Breast epithelium (tissue), 4 donors: ENCODE measurements around the gene SEPHS1. TPM values are rescaled to one million over a fixed set of nuclear protein-coding genes. Genes with fewer than 3 reads are reported as not detected.
"Not testable (repeated sequence)": the region's sequence is repeated elsewhere in the genome, so short reads cannot be mapped to it uniquely, and the experiment has no call there.

Source experiments
- DNase-seq, 2 donors: peaks; one replicate each; pipeline ENCODE4 v3.0.0-alpha.2; 2019; ENCODE audit warnings: low spot score in 2 of 2
- H3K27ac ChIP-seq, 2 donors: fragments of 200-600 bp; sonication (generic) in 1 of 2; one replicate each; pipeline ENCODE4 v1.5.1; 2016 to 2019; ENCODE audit warnings: mild to moderate bottlenecking in 1 of 2
- H3K27me3 ChIP-seq, 2 donors: fragments of 200-600 bp; sonication (generic) in 1 of 2; one replicate each; pipeline versions ENCODE4 v1.5.1 to v1.6.0; 2017 to 2019; ENCODE audit warnings: control low read depth in 1 of 2, mild to moderate bottlenecking in 1 of 2
- H3K36me3 ChIP-seq: fragments of 200-600 bp; one replicate; pipeline ENCODE4 v1.5.1; 2019
- H3K4me1 ChIP-seq, 2 donors: fragments of 200-600 bp; sonication (generic); one replicate each; pipeline ENCODE4 v1.5.1; 2016 to 2019; ENCODE audit warnings: control low read depth in 1 of 2
- H3K4me3 ChIP-seq, 3 donors: fragments of 200-600 bp; sonication (generic); 1 replicate in 2 of 3; 2 replicates in 1 of 3; pipeline ENCODE4 v1.5.1; 2016 to 2019; ENCODE audit warnings: mild to moderate bottlenecking in 3 of 3, moderate library complexity in 2 of 3
- H3K9me3 ChIP-seq, 2 donors: fragments of 200-600 bp; sonication (generic) in 1 of 2; one replicate each; pipeline ENCODE4 v1.5.1; 2016 to 2019; ENCODE audit warnings: control low read depth in 1 of 2
- CTCF ChIP-seq, 3 donors: fragments of 450-650 bp; IDR thresholded peaks; one replicate each; pipeline ENCODE4 v1.5.1; 2016 to 2017; ENCODE audit warnings: antibody characterized with exemption in 3 of 3, mild to moderate bottlenecking in 3 of 3, moderate library complexity in 3 of 3
- POLR2A ChIP-seq: fragments of 450-650 bp; IDR thresholded peaks from one replicate; pipeline ENCODE4 v1.6.1; 2016; ENCODE audit warnings: antibody characterized with exemption, mild to moderate bottlenecking, moderate library complexity
- POLR2AphosphoS5 ChIP-seq, 3 donors: sonication (generic); formaldehyde crosslinking; IDR thresholded peaks; one replicate each; pipeline ENCODE4 v1.6.1; 2017; ENCODE audit warnings: antibody characterized with exemption in 3 of 3
- intact Hi-C: fragments of 100-400 bp; cut with DNase I; formaldehyde crosslinking; loops from one replicate; pipeline ENCODE4 v1.15.1; 2023; ENCODE audit warnings: low total_unique reads
- total RNA-seq, 3 donors: library from RNA; depleted of rRNA; stranded (reverse); fragments of >200 nt; gene quantifications; one replicate each; pipeline ENCODE4 v1.1.0, GENCODE V29; 2016

SEPHS1 gene
- total RNA-seq, 3 donors from 2014 or later = 33.9 to 53.3 (median 43.6) TPM

- Histone ChIP-seq H3K36me3 (no peaks in the 10 kb centered on the region), H3K27me3 (no peaks in the 10 kb centered on the region), H3K9me3 (no peaks in the 10 kb centered on the region), H3K4me1 (no peaks in the 10 kb centered on the region), H3K27ac (no peak overlapping the region), H3K4me3 (no peak overlapping the region)
- intact Hi-C loops = no loop called here
- DNase-seq = no peak
- TF ChIP-seq POLR2AphosphoS5 (IDR thresholded peaks at IDR 0.05) = no peak
- no peak for TF ChIP-seq CTCF (IDR thresholded peaks at IDR 0.05)
- TF ChIP-seq POLR2A = no peak
These were observed 53.3 kb downstream of the SEPHS1 start for GRCh38 chr10:13294784-13295183.

- DNase-seq = no peak
- no peak overlapping the region for H3K4me3 ChIP-seq
- no peak overlapping the region for H3K27ac ChIP-seq
- no peaks in the 10 kb centered on the region for H3K9me3 ChIP-seq
- intact Hi-C loops = no loop called here
- no peaks in the 10 kb centered on the region for H3K27me3 ChIP-seq
- no peaks in the 10 kb centered on the region for H3K4me1 ChIP-seq
- H3K36me3 ChIP-seq = no peaks in the 10 kb centered on the region
- TF ChIP-seq POLR2AphosphoS5 (IDR thresholded peaks at IDR 0.05) = no peak
- no peak for TF ChIP-seq CTCF (IDR thresholded peaks at IDR 0.05)
- no peak for TF ChIP-seq POLR2A
These were observed 56.0 kb downstream of the SEPHS1 start for GRCh38 chr10:13291821-13292773.

- Histone ChIP-seq H3K27me3 (no peaks in the 10 kb centered on the region), H3K4me3 (no peak overlapping the region), H3K36me3 (no peaks in the 10 kb centered on the region), H3K9me3 (no peaks in the 10 kb centered on the region), H3K4me1 (no peaks in the 10 kb centered on the region), H3K27ac (no peak overlapping the region)
- intact Hi-C loops = no loop called here
- no peak for DNase-seq
- no peak for TF ChIP-seq POLR2AphosphoS5 (IDR thresholded peaks at IDR 0.05)
- TF ChIP-seq POLR2A = no peak
- no peak for TF ChIP-seq CTCF (IDR thresholded peaks at IDR 0.05)
These were observed 57.0 kb downstream of the SEPHS1 start for GRCh38 chr10:13291061-13291460.

- DNase-seq = no peak
- no peaks in the 10 kb centered on the region for H3K4me1 ChIP-seq
- H3K9me3 ChIP-seq = no peaks in the 10 kb centered on the region
- intact Hi-C loops = no loop called here
- no peak for TF ChIP-seq POLR2AphosphoS5 (IDR thresholded peaks at IDR 0.05)
- TF ChIP-seq POLR2A = no peak
- TF ChIP-seq CTCF (IDR thresholded peaks at IDR 0.05) = no peak
- H3K36me3 ChIP-seq = no peaks in the 10 kb centered on the region
- H3K27me3 ChIP-seq = no peaks in the 10 kb centered on the region
- no peak overlapping the region for H3K4me3 ChIP-seq
- no peak overlapping the region for H3K27ac ChIP-seq
These were observed 64.0 kb downstream of the SEPHS1 start for GRCh38 chr10:13284050-13284449.

GRCh38 chr10:13282348-13282747 is 65.7 kb downstream of the SEPHS1 start:
- H3K4me1 ChIP-seq, intact Hi-C loops, DNase-seq, H3K4me3 ChIP-seq, H3K27me3 ChIP-seq, H3K9me3 ChIP-seq, H3K27ac ChIP-seq, H3K36me3 ChIP-seq: not testable (repeated sequence)
